Muscle layer of duodenum (tissue), 2 donors: Measurements from ENCODE around the gene BYSL.

Experiments
- H3K27ac ChIP-seq: one replicate; pipeline ENCODE4 v1.7.0; 2013; ENCODE audit warnings: mild to moderate bottlenecking, low read length
- H3K27me3 ChIP-seq: one replicate; pipeline ENCODE4 v1.7.0; 2013; ENCODE audit warnings: low read depth, mild to moderate bottlenecking, control low read depth, low read length
- H3K36me3 ChIP-seq, 2 donors: one replicate each; pipeline ENCODE4 v1.7.0; 2013; ENCODE audit warnings: low read length in 2 of 2, control low read depth in 1 of 2, mild to moderate bottlenecking in 1 of 2; ENCODE audit not compliant: insufficient read depth in 2 of 2, control insufficient read depth in 1 of 2
- H3K4me1 ChIP-seq, 2 donors: one replicate each; pipeline ENCODE4 v1.7.0; 2013; ENCODE audit warnings: low read length in 2 of 2, mild to moderate bottlenecking in 2 of 2, control low read depth in 1 of 2, moderate library complexity in 1 of 2; ENCODE audit not compliant: insufficient read depth in 2 of 2, control insufficient read depth in 1 of 2
- H3K4me3 ChIP-seq, 2 donors: one replicate each; pipeline ENCODE4 v1.7.0; 2013; ENCODE audit warnings: low read length in 2 of 2, low read depth in 1 of 2, mild to moderate bottlenecking in 1 of 2
- H3K9me3 ChIP-seq, 2 donors: one replicate each; pipeline ENCODE4 v1.7.0; 2013; ENCODE audit warnings: low read length in 2 of 2, control low read depth in 1 of 2, mild to moderate bottlenecking in 1 of 2; ENCODE audit not compliant: control insufficient read depth in 1 of 2
- donor health status: healthy.

Gene BYSL

GRCh38 chr6:41920921-41921711 lies at the start of gene BYSL, which contains the start of gene MED20:
BYSL (plus strand) TSS chr6:41921499; CDS start chr6:41921563, 64 bp downstream.
MED20 (minus strand) TSS chr6:41921139; CDS start chr6:41921018, 121 bp downstream.
- Histone ChIP-seq H3K4me3 (peak within 1 kb of the TSS; percentile 95 to 99), H3K36me3 (peaks cover 4 to 10% of the 10 kb centered on the region in 2 donors), H3K27ac (peak within 1 kb of the TSS; percentile 100), H3K27me3 (no peaks in the 10 kb centered on the region), H3K4me1 (peaks cover 11 to 34% of the 10 kb centered on the region in 2 donors), H3K9me3 (no peaks in the 10 kb centered on the region)

GRCh38 chr6:41871691-41872090 lies 49.6 kb upstream of the BYSL start:
- Histone ChIP-seq H3K9me3 (no peaks in the 10 kb centered on the region), H3K36me3 (peaks cover 0 to 3% of the 10 kb centered on the region in 2 donors), H3K27ac (no peak overlapping the region), H3K4me3 (no peak overlapping the region), H3K4me1 (no peaks in the 10 kb centered on the region), H3K27me3 (no peaks in the 10 kb centered on the region)

- Histone ChIP-seq H3K27me3 (no peaks in the 10 kb centered on the region), H3K4me1 (no peaks in the 10 kb centered on the region), H3K9me3 (no peaks in the 10 kb centered on the region), H3K4me3 (no peak overlapping the region), H3K36me3 (peaks cover 0 to 3% of the 10 kb centered on the region in 2 donors), H3K27ac (no peak overlapping the region)
Measured at GRCh38 chr6:41872147-41872546, 49.2 kb upstream of the BYSL start.

- Histone ChIP-seq H3K27ac (no peak overlapping the region), H3K36me3 (peaks cover 0 to 3% of the 10 kb centered on the region in 2 donors), H3K27me3 (no peaks in the 10 kb centered on the region), H3K4me1 (no peaks in the 10 kb centered on the region), H3K9me3 (no peaks in the 10 kb centered on the region), H3K4me3 (no peak overlapping the region)
Measured at GRCh38 chr6:41874741-41875140, 46.6 kb upstream of the BYSL start.

- no peaks in the 10 kb centered on the region for H3K27me3 ChIP-seq
- no peaks in the 10 kb centered on the region for H3K36me3 ChIP-seq
- H3K9me3 ChIP-seq: no peaks in the 10 kb centered on the region
- no peak overlapping the region for H3K27ac ChIP-seq
- no peak overlapping the region for H3K4me3 ChIP-seq
- no peaks in the 10 kb centered on the region for H3K4me1 ChIP-seq
Measured at GRCh38 chr6:41877051-41877680, 44.1 kb upstream of the BYSL start.

GRCh38 chr6:41878246-41878645 lies 43.1 kb upstream of the BYSL start:
- no peaks in the 10 kb centered on the region for H3K27me3 ChIP-seq
- H3K4me3 ChIP-seq: no peak overlapping the region
- no peaks in the 10 kb centered on the region for H3K4me1 ChIP-seq
- H3K9me3 ChIP-seq: no peaks in the 10 kb centered on the region
- H3K27ac ChIP-seq: no peak overlapping the region
- no peaks in the 10 kb centered on the region for H3K36me3 ChIP-seq

- Histone ChIP-seq H3K27ac (no peak overlapping the region), H3K4me1 (no peaks in the 10 kb centered on the region), H3K4me3 (no peak overlapping the region), H3K36me3 (no peaks in the 10 kb centered on the region), H3K9me3 (no peaks in the 10 kb centered on the region), H3K27me3 (no peaks in the 10 kb centered on the region)
Measured at GRCh38 chr6:41878961-41879405, 42.3 kb upstream of the BYSL start.

GRCh38 chr6:41881506-41881905 lies 39.8 kb upstream of the BYSL start:
- no peaks in the 10 kb centered on the region for H3K9me3 ChIP-seq
- H3K36me3 ChIP-seq: no peaks in the 10 kb centered on the region
- H3K4me1 ChIP-seq: no peaks in the 10 kb centered on the region
- no peak overlapping the region for H3K27ac ChIP-seq
- no peaks in the 10 kb centered on the region for H3K27me3 ChIP-seq
- H3K4me3 ChIP-seq: no peak overlapping the region

GRCh38 chr6:41884957-41885356 lies 36.3 kb upstream of the BYSL start:
- Histone ChIP-seq H3K4me1 (no peaks in the 10 kb centered on the region), H3K36me3 (no peaks in the 10 kb centered on the region), H3K27me3 (no peaks in the 10 kb centered on the region), H3K9me3 (no peaks in the 10 kb centered on the region), H3K4me3 (no peak overlapping the region), H3K27ac (no peak overlapping the region)

- no peaks in the 10 kb centered on the region for H3K27me3 ChIP-seq
- no peaks in the 10 kb centered on the region for H3K36me3 ChIP-seq
- H3K27ac ChIP-seq: no peak overlapping the region
- no peaks in the 10 kb centered on the region for H3K4me1 ChIP-seq
- no peak overlapping the region for H3K4me3 ChIP-seq
- H3K9me3 ChIP-seq: no peaks in the 10 kb centered on the region
Measured at GRCh38 chr6:41885930-41886329, 35.4 kb upstream of the BYSL start.

- Histone ChIP-seq H3K9me3 (no peaks in the 10 kb centered on the region), H3K36me3 (no peaks in the 10 kb centered on the region), H3K27ac (no peak overlapping the region), H3K4me3 (no peak overlapping the region), H3K4me1 (no peaks in the 10 kb centered on the region), H3K27me3 (no peaks in the 10 kb centered on the region)
Measured at GRCh38 chr6:41887331-41887751, 34.0 kb upstream of the BYSL start.
